COLO668 (cell line): ENCODE data around the gene ATXN3.

ENCODE experiments used
- DNase-seq: peaks from one replicate; lab custom pipeline; 2025; ENCODE audit not compliant: unreplicated experiment; lab: John Stamatoyannopoulos, UW

ATXN3 gene

DNA sequence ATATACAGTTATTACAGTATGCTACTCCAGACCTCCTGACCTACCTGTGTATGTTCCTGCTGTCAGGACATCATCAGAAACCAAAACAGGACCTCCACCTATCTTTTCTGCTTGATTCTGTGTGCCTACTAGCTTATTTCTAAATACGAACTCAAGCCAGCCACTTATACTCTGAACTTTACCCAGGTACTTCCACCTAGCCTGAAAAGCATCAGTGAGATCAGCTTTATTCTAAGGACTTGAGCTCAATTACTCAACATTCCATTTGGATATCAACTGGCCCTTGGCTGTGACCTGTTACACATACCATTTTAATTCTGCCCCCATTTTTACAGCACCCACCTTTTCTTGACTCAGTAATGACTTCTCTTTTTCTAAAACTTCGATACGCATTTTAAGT, 95.7 kb downstream of the ATXN3 start:
- DNase-seq, result no peak

DNA sequence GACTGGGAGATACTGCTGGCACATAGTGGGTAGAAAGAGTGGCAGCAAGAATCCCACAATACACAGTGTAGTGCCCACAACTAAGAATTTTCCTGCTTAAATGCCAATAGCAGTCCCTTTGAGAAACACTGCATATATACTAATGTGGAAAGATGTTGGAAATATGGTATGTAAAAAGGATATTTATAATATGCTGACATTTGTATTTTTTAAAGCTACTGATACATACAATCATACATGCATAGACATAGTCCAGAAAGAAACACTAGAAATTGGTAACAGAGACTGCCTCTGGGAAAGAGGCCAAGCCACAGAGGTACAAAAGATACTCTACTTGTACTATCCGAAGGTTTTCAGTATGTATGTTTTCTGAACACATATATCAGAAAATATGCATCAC, 96.8 kb downstream of the ATXN3 start:
- no peak for DNase-seq
